Liver (tissue), 9 donors: ENCODE data around the gene CFAP299. TPM values are rescaled to one million over a fixed set of nuclear protein-coding genes. Genes with fewer than 3 reads are reported as not detected.

Source experiments
- DNase-seq: peaks from one replicate; pipeline ENCODE4 v3.0.0-alpha.2; 2017; ENCODE audit warnings: low spot score
- H3K27ac ChIP-seq, 2 donors: one replicate each; pipeline ENCODE4 v1.7.0; 2013; ENCODE audit warnings: inconsistent platforms in 2 of 2, low read length in 2 of 2, control low read depth in 1 of 2, low read depth in 1 of 2, mild to moderate bottlenecking in 1 of 2
- H3K27me3 ChIP-seq, 4 donors: one replicate each; pipeline versions ENCODE4 v1.6.1 to v1.7.0; 2013; ENCODE audit warnings: low read length in 3 of 4, inconsistent platforms in 1 of 4, mild to moderate bottlenecking in 1 of 4, moderate library complexity in 1 of 4; ENCODE audit not compliant: control insufficient read depth in 4 of 4, insufficient read depth in 4 of 4
- H3K36me3 ChIP-seq, 4 donors: one replicate each; pipeline versions ENCODE4 v1.6.1 to v1.7.0; 2013; ENCODE audit warnings: low read length in 3 of 4, mild to moderate bottlenecking in 3 of 4, low read depth in 1 of 4, moderate library complexity in 1 of 4; ENCODE audit not compliant: control insufficient read depth in 4 of 4, insufficient read depth in 3 of 4
- H3K4me1 ChIP-seq, 4 donors: one replicate each; pipeline versions ENCODE4 v1.6.1 to v1.7.0; 2013; ENCODE audit warnings: low read length in 3 of 4, mild to moderate bottlenecking in 3 of 4, moderate library complexity in 1 of 4; ENCODE audit not compliant: control insufficient read depth in 4 of 4, insufficient read depth in 4 of 4
- H3K4me3 ChIP-seq, 3 donors: one replicate each; pipeline versions ENCODE4 v1.6.1 to v1.7.0; 2013; ENCODE audit warnings: low read length in 3 of 3, control low read depth in 1 of 3, low read depth in 1 of 3, mild to moderate bottlenecking in 1 of 3
- H3K9ac ChIP-seq, 2 donors: one replicate each; pipeline ENCODE4 v1.7.0; 2013; ENCODE audit warnings: low read length in 2 of 2, mild to moderate bottlenecking in 2 of 2, moderate library complexity in 2 of 2, control low read depth in 1 of 2, low read depth in 1 of 2
- H3K9me3 ChIP-seq, 4 donors: one replicate each; pipeline versions ENCODE4 v1.6.1 to v1.7.0; 2013; ENCODE audit warnings: low read length in 3 of 4; ENCODE audit not compliant: control insufficient read depth in 4 of 4
- EGR1 ChIP-seq, 2 donors: IDR thresholded peaks; 2 replicates each; pipeline ENCODE4 v1.6.1; 2016 to 2018; ENCODE audit warnings: antibody characterized with exemption in 2 of 2, low read depth in 2 of 2
- FOXA1 ChIP-seq: IDR thresholded peaks from 2 replicates; pipeline ENCODE4 v1.6.1; 2016; ENCODE audit warnings: antibody characterized with exemption
- FOXA2 ChIP-seq: IDR thresholded peaks from 2 replicates; pipeline ENCODE4 v1.6.1; 2016; ENCODE audit warnings: antibody characterized with exemption
- GABPA ChIP-seq, 2 donors: IDR thresholded peaks in 1 of 2; conservative IDR thresholded peaks in 1 of 2; 2 replicates each; pipeline ENCODE4 v1.6.1; 2016; ENCODE audit warnings: antibody characterized with exemption in 2 of 2, mild to moderate bottlenecking in 1 of 2, moderate library complexity in 1 of 2
- HNF4G ChIP-seq: IDR thresholded peaks from 2 replicates; pipeline ENCODE4 v1.6.1; 2016; ENCODE audit warnings: antibody characterized with exemption
- JUND ChIP-seq, 2 donors: IDR thresholded peaks; 2 replicates each; pipeline ENCODE4 v1.6.1; 2016; ENCODE audit warnings: antibody characterized with exemption in 2 of 2
- MAX ChIP-seq: IDR thresholded peaks from 2 replicates; pipeline ENCODE4 v1.6.1; 2016; ENCODE audit warnings: antibody characterized with exemption
- NR2F2 ChIP-seq: IDR thresholded peaks from 2 replicates; pipeline ENCODE4 v1.6.1; 2016; ENCODE audit warnings: antibody characterized with exemption
- RAD21 ChIP-seq, 2 donors: IDR thresholded peaks; 2 replicates each; pipeline ENCODE4 v1.6.1; 2016; ENCODE audit warnings: antibody characterized with exemption in 2 of 2, mild to moderate bottlenecking in 2 of 2
- RXRA ChIP-seq, 2 donors: IDR thresholded peaks; 2 replicates each; pipeline ENCODE4 v1.6.1; 2017 to 2018; ENCODE audit warnings: antibody characterized with exemption in 2 of 2, mild to moderate bottlenecking in 1 of 2
- SP1 ChIP-seq: IDR thresholded peaks from 2 replicates; pipeline ENCODE4 v1.6.1; 2018; ENCODE audit warnings: antibody characterized with exemption, mild to moderate bottlenecking
- TAF1 ChIP-seq: conservative IDR thresholded peaks from 2 replicates; pipeline ENCODE4 v1.6.1; 2016; ENCODE audit warnings: antibody characterized with exemption, mild to moderate bottlenecking
- WGBS: extraction: QIAGEN DNeasy Blood & Tissue Kit; methylation state at CpG from one replicate; pipeline ENCODE4 v1.1.7; 2013; 5-methylcytosine and 5-hydroxymethylcytosine counted together
- polyA plus RNA-seq, 2 donors: library from polyadenylated mRNA; stranded (reverse) in 1 of 2; unstranded in 1 of 2; fragments of 200-250 nt in 1 of 2; fragments of >200 nt in 1 of 2; fragmentation: Nextera tagmentation in 1 of 2; extraction: Ambion mirVana in 1 of 2; gene quantifications; one replicate each; pipeline versions ENCODE4 v1.2.1 to v1.2.3, GENCODE V29; 2013 to 2015
- total RNA-seq, 2 donors: library from RNA; depleted of rRNA; stranded (reverse); fragments of >200 nt; gene quantifications; one replicate each; pipeline ENCODE4 v1.2.3, GENCODE V29; 2014
- TF ChIP-seq, protein P1 (sequence below): IDR thresholded peaks from 2 replicates; pipeline ENCODE4 v1.6.1; 2016; ENCODE audit warnings: antibody characterized with exemption
- TF ChIP-seq, protein P2 (sequence below): IDR thresholded peaks from 2 replicates; pipeline ENCODE4 v1.6.1; 2016; ENCODE audit warnings: antibody characterized with exemption
- TF ChIP-seq, protein P3 (sequence below): IDR thresholded peaks from 2 replicates; pipeline ENCODE4 v1.6.1; 2016; ENCODE audit warnings: antibody characterized with exemption, mild to moderate bottlenecking
- donor health status: healthy.
- donor health status: healthy.
- donor health status: healthy.
- donor health status: healthy.
- donor health status: healthy.

CFAP299 gene
- total and polyA plus RNA-seq, 4 donors, result not detected

DNA sequence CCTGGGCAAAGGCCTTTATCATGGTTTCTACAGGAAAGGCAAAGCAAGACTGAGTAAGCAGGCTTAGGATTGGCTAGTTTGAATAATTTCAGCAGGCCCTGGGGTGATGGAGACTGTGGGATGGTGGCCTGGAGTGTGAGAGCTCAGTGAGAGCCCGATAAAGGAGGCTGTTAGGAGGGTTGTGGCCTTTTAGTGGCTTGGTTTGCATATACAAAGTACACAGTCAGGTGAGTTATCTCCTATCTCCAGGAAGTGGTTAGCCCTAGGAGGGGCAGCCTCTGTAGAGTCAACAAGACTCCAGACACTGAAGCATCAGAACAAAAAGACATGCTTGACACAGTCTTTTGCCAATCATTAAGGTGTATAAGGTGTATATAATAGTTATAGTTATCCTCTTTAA, 157.2 kb downstream of the CFAP299 start:
- TF ChIP-seq, protein P1, sequence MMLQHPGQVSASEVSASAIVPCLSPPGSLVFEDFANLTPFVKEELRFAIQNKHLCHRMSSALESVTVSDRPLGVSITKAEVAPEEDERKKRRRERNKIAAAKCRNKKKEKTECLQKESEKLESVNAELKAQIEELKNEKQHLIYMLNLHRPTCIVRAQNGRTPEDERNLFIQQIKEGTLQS, result no peak
- TF ChIP-seq NR2F2, result no peak
- TF ChIP-seq HNF4G, result no peak
- TF ChIP-seq RAD21 (IDR thresholded peaks at IDR 0.05), result no peak
- no peak for TF ChIP-seq GABPA (IDR thresholded peaks at IDR 0.05 in 1 of 2, conservative IDR thresholded peaks at IDR 0.05 in 1 of 2)
- TF ChIP-seq MAX, result no peak
- TF ChIP-seq FOXA2, result no peak
- TF ChIP-seq, protein P2, sequence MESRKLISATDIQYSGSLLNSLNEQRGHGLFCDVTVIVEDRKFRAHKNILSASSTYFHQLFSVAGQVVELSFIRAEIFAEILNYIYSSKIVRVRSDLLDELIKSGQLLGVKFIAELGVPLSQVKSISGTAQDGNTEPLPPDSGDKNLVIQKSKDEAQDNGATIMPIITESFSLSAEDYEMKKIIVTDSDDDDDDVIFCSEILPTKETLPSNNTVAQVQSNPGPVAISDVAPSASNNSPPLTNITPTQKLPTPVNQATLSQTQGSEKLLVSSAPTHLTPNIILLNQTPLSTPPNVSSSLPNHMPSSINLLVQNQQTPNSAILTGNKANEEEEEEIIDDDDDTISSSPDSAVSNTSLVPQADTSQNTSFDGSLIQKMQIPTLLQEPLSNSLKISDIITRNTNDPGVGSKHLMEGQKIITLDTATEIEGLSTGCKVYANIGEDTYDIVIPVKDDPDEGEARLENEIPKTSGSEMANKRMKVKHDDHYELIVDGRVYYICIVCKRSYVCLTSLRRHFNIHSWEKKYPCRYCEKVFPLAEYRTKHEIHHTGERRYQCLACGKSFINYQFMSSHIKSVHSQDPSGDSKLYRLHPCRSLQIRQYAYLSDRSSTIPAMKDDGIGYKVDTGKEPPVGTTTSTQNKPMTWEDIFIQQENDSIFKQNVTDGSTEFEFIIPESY, result no peak
- no peak for TF ChIP-seq JUND (IDR thresholded peaks at IDR 0.05)
- no peak for TF ChIP-seq SP1
- no peak for TF ChIP-seq FOXA1
- TF ChIP-seq RXRA (IDR thresholded peaks at IDR 0.05), result no peak
- TF ChIP-seq, protein P3, sequence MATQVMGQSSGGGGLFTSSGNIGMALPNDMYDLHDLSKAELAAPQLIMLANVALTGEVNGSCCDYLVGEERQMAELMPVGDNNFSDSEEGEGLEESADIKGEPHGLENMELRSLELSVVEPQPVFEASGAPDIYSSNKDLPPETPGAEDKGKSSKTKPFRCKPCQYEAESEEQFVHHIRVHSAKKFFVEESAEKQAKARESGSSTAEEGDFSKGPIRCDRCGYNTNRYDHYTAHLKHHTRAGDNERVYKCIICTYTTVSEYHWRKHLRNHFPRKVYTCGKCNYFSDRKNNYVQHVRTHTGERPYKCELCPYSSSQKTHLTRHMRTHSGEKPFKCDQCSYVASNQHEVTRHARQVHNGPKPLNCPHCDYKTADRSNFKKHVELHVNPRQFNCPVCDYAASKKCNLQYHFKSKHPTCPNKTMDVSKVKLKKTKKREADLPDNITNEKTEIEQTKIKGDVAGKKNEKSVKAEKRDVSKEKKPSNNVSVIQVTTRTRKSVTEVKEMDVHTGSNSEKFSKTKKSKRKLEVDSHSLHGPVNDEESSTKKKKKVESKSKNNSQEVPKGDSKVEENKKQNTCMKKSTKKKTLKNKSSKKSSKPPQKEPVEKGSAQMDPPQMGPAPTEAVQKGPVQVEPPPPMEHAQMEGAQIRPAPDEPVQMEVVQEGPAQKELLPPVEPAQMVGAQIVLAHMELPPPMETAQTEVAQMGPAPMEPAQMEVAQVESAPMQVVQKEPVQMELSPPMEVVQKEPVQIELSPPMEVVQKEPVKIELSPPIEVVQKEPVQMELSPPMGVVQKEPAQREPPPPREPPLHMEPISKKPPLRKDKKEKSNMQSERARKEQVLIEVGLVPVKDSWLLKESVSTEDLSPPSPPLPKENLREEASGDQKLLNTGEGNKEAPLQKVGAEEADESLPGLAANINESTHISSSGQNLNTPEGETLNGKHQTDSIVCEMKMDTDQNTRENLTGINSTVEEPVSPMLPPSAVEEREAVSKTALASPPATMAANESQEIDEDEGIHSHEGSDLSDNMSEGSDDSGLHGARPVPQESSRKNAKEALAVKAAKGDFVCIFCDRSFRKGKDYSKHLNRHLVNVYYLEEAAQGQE, result no peak
- no peak for TF ChIP-seq EGR1 (IDR thresholded peaks at IDR 0.05; ENCODE audit: low read depth in 2 of 2)
- TF ChIP-seq TAF1, result no peak
- Histone ChIP-seq H3K36me3 (no peaks in the 10 kb centered on the region), H3K9me3 (peaks cover 0 to 5% (median 0%) of the 10 kb centered on the region in 4 donors), H3K4me3 (no peak overlapping the region), H3K4me1 (no peaks in the 10 kb centered on the region), H3K9ac (no peak overlapping the region), H3K27me3 (no peaks in the 10 kb centered on the region), H3K27ac (no peak overlapping the region)
- DNase-seq, result no peak
- 52% methylated on average over 1 of the region's 1 CpG for WGBS

DNA sequence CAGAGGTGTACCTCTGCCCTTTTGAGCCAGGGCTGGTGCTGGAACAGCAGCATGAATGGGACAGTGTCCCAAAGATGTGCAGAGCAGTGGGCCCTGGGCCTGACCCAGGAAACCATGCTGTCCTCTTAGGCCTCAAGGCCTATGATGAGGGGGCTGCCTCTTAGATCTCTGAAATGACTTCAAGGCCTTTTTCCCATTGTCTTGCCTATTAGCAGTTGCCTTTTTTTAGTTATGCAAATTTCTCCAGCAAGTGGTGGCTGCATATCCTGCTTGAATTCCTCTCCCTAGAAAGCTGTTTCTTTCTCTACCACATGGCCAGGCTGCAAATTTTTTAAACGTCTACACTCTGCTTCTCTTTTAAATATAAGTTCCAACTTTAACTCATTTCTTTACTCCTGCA, 160.3 kb downstream of the CFAP299 start:
- no peak overlapping the region for H3K4me3 ChIP-seq
- no peaks in the 10 kb centered on the region for H3K36me3 ChIP-seq
- no peak for TF ChIP-seq SP1
- peaks cover 0 to 10% (median 0%) of the 10 kb centered on the region in 4 donors for H3K9me3 ChIP-seq
- H3K27ac ChIP-seq, result no peak overlapping the region
- no peak overlapping the region for H3K9ac ChIP-seq
- 82% methylated on average over 1 of the region's 1 CpG for WGBS
- no peaks in the 10 kb centered on the region for H3K4me1 ChIP-seq
- DNase-seq, result no peak
- H3K27me3 ChIP-seq, result no peaks in the 10 kb centered on the region
